ENCODE data around the gene ZNF436.

Gene ZNF436

GRCh38 chr1:23367791-23368561, 1.7 kb downstream of the ZNF436 start:
- peak; percentile 94 to 97 for DNase-seq (ENCODE audit: low read depth in 2 of 2, low spot score in 1 of 2)

- no peak for DNase-seq (ENCODE audit: low read depth in 2 of 2, low spot score in 1 of 2)
These were observed 2.2 kb downstream of the ZNF436 start for GRCh38 chr1:23367451-23367790.

DNA sequence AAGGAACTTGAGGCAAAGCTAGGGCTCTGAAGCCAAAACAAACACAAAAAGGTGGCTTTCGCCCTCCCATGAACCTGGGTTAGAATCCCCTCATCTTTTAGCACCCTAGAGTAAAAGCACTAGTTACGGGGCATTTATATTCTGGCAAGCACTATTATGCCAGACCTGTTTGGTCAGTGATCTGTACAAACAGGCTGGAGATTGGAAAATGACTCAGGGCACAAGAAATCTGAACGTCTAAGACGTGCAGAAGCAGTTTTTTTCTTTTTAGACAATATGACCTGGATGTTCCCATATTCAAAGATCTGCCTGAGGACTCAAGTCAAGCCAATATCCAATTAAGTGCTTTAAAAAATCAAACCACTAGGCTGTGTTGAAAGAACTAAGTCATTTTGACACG, 3.0 kb downstream of the ZNF436 start:
- DNase-seq (ENCODE audit: low read depth in 2 of 2, low spot score in 1 of 2), result no peak

GRCh38 chr1:23366146-23366545, 3.5 kb downstream of the ZNF436 start:
- DNase-seq (ENCODE audit: low read depth in 2 of 2, low spot score in 1 of 2), result no peak

DNA sequence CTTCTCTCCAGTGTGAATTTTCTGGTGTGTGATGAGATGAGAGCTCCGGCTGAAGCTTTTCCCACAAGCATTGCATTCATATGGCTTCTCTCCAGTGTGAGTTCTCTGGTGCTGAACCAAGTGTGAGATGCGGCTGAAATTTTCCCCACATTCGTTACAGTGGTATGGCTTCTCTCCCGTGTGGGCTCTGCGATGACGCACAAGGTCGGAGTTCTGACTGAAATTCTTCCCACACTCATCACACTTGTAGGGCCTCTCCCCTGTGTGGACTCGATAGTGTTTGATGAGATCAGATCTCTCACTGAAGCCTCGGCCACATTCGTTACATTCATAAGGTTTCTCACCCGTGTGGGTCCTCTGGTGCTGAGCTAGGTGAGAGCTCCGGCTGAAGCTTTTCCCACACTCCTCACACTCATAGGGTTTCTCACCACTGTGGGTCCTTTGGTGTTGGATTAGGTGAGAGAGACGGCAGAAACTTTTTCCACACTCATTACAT, 7.4 kb downstream of the ZNF436 start:
- no peak for DNase-seq (ENCODE audit: low read depth in 2 of 2, low spot score in 1 of 2)

GRCh38 chr1:23358310-23358875, 11.2 kb downstream of the ZNF436 start:
- DNase-seq (ENCODE audit: low read depth in 2 of 2, low spot score in 1 of 2), result no peak

- DNase-seq (ENCODE audit: low read depth in 2 of 2, low spot score in 1 of 2), result no peak
These were observed 12.3 kb downstream of the ZNF436 start for GRCh38 chr1:23357138-23357908.

DNA sequence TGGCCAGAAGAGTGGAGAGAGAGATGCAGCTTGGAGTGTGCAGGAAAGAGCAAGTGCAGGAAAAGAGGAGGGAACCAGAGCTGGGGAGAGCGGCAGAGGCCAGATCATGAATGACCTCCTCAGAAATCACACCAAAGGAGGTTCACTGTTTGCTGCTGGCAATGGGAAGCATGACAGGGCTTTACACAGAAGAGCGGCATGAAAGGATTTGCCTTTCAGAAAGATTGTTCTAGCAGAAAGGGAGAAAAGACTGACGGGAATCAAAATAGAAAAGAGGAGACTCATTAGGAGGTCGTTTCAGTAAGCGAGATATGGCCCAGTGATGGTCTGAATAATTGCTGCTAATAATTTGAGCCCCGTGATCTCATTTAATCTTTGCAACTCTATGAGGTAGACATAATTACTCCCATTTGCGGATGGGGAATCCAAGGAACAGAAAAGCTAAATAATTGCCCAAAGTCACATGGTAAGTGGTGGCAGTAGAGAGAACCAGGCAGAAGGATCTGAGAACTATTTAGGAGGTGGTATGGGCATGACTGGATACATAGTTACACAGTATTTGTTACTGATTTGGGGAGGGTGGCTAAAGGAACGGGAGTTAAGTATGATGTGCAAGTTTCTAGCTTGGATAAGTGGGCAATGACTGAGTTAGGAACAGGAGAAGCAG, 13.0 kb downstream of the ZNF436 start:
- no peak for DNase-seq (ENCODE audit: low read depth in 2 of 2, low spot score in 1 of 2)

- DNase-seq (ENCODE audit: low read depth in 2 of 2, low spot score in 1 of 2), result no peak
These were observed 15.4 kb downstream of the ZNF436 start for GRCh38 chr1:23354245-23354644.

DNA sequence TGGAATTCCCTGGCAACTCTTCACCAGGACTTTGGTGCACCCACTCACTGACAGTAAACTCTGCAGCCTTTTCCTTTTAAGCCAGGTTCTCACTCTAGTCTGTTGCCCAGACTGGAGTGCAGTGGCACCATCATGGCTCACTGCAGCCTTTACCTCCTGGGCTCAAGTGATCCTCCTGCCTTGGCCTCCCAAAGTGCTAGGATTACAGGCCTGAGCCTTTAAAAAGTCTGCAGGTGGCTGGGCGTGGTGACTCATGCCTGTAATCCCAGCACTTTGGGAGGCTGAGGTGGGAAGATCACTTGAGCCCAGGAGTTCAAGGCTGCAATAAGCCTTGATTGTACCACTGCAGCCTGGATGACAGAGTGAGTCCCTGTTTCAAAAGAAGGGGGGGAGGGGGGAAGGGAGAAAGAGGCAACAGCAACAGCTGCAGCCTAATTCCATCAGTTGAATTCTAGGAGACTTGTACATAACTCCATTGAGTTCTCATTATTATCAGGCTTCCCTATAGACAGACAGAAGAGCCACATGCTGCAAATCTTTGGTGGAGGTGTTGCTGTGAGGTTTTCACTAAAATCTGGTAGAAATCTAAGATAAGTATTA, 17.4 kb downstream of the ZNF436 start:
- DNase-seq (ENCODE audit: low read depth in 2 of 2, low spot score in 1 of 2), result no peak

GRCh38 chr1:23345920-23346319, 23.7 kb downstream of the ZNF436 start:
- no peak for DNase-seq (ENCODE audit: low read depth in 2 of 2, low spot score in 1 of 2)

DNA sequence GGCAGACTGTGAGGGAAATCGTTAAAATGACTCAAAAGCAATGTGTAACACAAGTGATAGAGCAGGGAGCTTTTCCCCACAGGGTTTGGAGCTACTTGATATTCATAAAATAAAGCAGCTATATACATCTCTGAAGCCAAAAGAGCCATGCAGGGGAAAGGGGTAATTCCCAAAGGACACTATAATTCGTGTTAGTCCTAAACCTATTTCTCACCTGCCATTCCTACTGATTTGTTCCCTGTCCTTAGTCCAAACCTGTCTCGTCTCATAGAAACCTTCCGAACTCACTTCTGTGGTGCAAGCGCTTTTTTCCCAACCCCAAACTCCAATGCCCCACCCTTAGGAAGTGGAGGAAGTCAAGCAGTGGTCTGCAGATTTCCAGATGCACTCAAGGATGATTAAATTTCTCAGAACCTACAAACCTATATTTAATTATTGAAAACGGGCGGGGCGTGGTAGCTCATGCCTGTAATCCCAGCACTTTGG, 24.6 kb downstream of the ZNF436 start:
- DNase-seq (ENCODE audit: low read depth in 2 of 2, low spot score in 1 of 2), result no peak

DNA sequence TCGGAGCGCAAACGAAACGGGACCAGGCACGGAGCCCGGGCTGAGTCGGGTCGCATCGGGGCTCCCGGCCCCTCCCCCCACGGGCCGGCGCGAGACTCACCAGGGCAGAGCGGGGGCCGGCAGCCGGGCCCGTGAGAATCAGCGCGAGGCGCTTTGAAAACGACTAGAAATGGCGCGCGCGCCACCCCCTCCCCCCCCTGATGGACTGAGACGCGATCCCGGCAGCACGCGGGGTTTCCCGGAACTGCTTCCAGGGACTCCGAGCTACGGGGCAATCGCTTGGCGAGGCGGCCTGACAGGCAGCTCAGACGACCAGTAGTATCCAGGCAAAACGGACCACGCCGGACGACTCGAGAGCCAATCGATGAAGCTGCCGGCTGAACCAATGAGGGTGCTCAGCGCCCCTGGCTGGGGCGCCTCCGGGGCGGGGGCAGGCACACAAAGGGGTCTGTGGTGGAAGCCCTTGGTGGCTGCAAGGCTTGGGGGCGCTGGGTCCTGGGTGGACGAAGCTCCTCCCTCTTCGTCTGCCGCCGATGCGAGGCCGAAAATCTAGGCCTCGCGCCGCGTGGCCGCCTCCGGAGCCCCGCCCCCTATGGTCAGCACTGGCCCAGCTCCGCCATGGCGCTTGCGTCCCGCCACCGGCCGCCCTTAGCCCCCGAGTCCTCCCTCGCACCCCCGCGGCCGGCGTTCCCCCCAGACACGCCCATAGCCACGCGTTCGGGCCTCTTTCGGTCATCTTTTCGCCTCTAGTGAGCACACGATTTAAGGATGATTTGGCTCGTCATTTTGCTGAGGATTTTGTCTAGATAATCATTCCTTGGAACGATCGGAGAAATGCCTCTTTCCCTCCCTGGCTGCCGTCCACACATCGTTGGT, 25.3 kb downstream of the ZNF436 start, which contains the start of gene HNRNPR:
HNRNPR (minus strand) TSS at position 174 of the 876 bp plus-strand sequence. CDS start 3,276 bp downstream, outside the sequence.
- peak; percentile 94 to 97 for DNase-seq (ENCODE audit: low read depth in 2 of 2, low spot score in 1 of 2)

GRCh38 chr1:23343221-23344110, 26.2 kb downstream of the ZNF436 start:
- peak in 1 of 2 donors; percentile 17 for DNase-seq (ENCODE audit: low read depth in 2 of 2, low spot score in 1 of 2)

- DNase-seq (ENCODE audit: low read depth in 2 of 2, low spot score in 1 of 2), result no peak
These were observed 27.5 kb downstream of the ZNF436 start for GRCh38 chr1:23341931-23342692.

DNA sequence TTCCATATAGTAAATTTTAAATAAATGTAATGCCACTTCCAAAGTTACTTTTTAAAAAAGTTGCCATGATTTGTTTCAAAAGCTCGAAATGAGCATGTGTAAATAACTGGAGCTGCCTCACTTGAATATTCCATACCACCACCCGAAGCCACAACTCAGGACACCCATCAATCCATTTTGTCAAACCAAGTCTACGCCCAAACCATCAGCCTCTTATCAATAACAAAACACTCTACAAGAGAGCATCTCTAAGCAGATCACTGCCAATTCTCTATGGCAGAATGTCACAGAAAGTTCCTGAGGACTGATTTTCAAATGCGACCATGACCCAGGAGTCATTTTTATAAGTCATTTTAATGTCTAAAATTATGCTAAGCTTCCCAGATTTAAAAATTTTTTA, 30.0 kb downstream of the ZNF436 start:
- DNase-seq (ENCODE audit: low read depth in 2 of 2, low spot score in 1 of 2), result no peak

DNA sequence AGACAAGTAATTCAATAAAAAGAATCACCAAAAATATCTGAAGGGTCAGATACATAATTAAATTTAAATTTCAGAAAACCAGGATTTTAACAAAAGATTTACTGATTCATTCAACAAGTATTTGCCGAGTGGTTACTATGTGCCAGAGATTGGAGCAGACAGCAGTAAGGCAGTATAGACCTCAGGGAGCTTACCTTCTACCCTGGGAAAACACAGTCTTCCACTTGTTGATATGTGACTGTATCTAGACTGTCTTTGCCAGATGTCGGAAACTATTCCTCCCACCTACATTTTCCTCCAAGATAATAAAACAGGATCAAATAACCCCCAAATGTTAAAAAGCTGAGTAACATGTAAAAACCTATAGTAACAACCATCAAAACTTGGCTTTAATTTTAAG, 31.8 kb downstream of the ZNF436 start:
- no peak for DNase-seq (ENCODE audit: low read depth in 2 of 2, low spot score in 1 of 2)

GRCh38 chr1:23331713-23332112, 37.9 kb downstream of the ZNF436 start:
- DNase-seq (ENCODE audit: low read depth in 2 of 2, low spot score in 1 of 2), result no peak
